Fibroblast of lung (primary cell): ENCODE data around the gene CD200R1L. TPM values are rescaled to one million over a fixed set of nuclear protein-coding genes. Genes with fewer than 3 reads are reported as not detected.

Experiments
- DNase-seq, 2 donors: peaks; one replicate each; pipeline versions ENCODE4 v3.0.0 to v3.0.0-alpha.2; 2010; ENCODE audit warnings: low read depth in 2 of 2
- H2AFZ ChIP-seq: 2 replicates; pipeline ENCODE4 v1.5.1; 2012; ENCODE audit warnings: low read length, control low read depth, inconsistent platforms
- H3K27ac ChIP-seq: 2 replicates; pipeline ENCODE4 v1.5.1; 2011; ENCODE audit warnings: low read length, control low read depth; ENCODE audit not compliant: insufficient read depth
- H3K27me3 ChIP-seq: 2 replicates; pipeline ENCODE4 v1.5.1; 2011; ENCODE audit warnings: mild to moderate bottlenecking, low read length; ENCODE audit not compliant: control insufficient read depth, insufficient read depth
- H3K36me3 ChIP-seq: 2 replicates; pipeline ENCODE4 v1.5.1; 2011; ENCODE audit warnings: low read length; ENCODE audit not compliant: control insufficient read depth, insufficient read depth
- H3K4me1 ChIP-seq: 2 replicates; pipeline ENCODE4 v1.5.1; 2011; ENCODE audit warnings: low read length; ENCODE audit not compliant: control insufficient read depth, insufficient read depth; ENCODE audit errors: extremely low read depth
- H3K4me2 ChIP-seq: 2 replicates; pipeline ENCODE4 v1.5.1; 2011; ENCODE audit warnings: low read length, control low read depth; ENCODE audit not compliant: insufficient read depth; ENCODE audit errors: extremely low read depth
- H3K4me3 ChIP-seq, 4 experiments: fragments of 200-600 bp in 1 of 4; sonication (generic) in 1 of 4; replicated peaks in 1 of 4; 2 replicates each; pipeline ENCODE4 v1.5.1; 2011 to 2016; ENCODE audit warnings: low read length in 4 of 4, low read depth in 3 of 4, mild to moderate bottlenecking in 3 of 4, control low read depth in 2 of 4, inconsistent platforms in 1 of 4, mixed read lengths in 1 of 4; ENCODE audit not compliant: insufficient read depth in 1 of 4; ENCODE audit errors: control extremely low read depth in 1 of 4
- H3K79me2 ChIP-seq: 2 replicates; pipeline ENCODE4 v1.5.1; 2012; ENCODE audit warnings: mild to moderate bottlenecking, low read length, inconsistent platforms; ENCODE audit not compliant: control insufficient read depth, insufficient read depth
- H3K9ac ChIP-seq: 2 replicates; pipeline ENCODE4 v1.5.1; 2011; ENCODE audit warnings: mild to moderate bottlenecking, low read length, control low read depth; ENCODE audit not compliant: insufficient read depth
- H3K9me3 ChIP-seq: 2 replicates; pipeline ENCODE4 v1.5.1; 2012; ENCODE audit warnings: low read depth, low read length; ENCODE audit not compliant: control insufficient read depth, insufficient read depth
- H4K20me1 ChIP-seq: 2 replicates; pipeline ENCODE4 v1.5.1; 2011; ENCODE audit warnings: low read length; ENCODE audit not compliant: control insufficient read depth, insufficient read depth; ENCODE audit errors: extremely low read depth
- CTCF ChIP-seq, 2 donors: IDR thresholded peaks in 1 of 2; conservative IDR thresholded peaks in 1 of 2; 1 replicate in 1 of 2; 2 replicates in 1 of 2; pipeline ENCODE4 v1.5.1; 2011 to 2012; ENCODE audit warnings: low read length in 2 of 2, control low read depth in 1 of 2, inconsistent platforms in 1 of 2, low read depth in 1 of 2, mild to moderate bottlenecking in 1 of 2
- EZH2 ChIP-seq: IDR thresholded peaks from 2 replicates; pipeline ENCODE4 v1.5.1; 2012; ENCODE audit warnings: low read length, control low read depth, mild to moderate bottlenecking; ENCODE audit errors: missing control alignments
- polyA plus RNA-seq, 2 donors: library from polyadenylated mRNA; depleted of rRNA in 1 of 2; stranded (reverse) in 1 of 2; unstranded in 1 of 2; fragments of >200 nt; gene quantifications; 2 replicates each; pipeline ENCODE4 v1.2.1, GENCODE V29; 2011 to 2012; ENCODE audit warnings: missing spikeins in 1 of 2
- total RNA-seq: library from RNA; depleted of rRNA; stranded (reverse); fragments of >200 nt; gene quantifications from 2 replicates; pipeline ENCODE4 v1.2.1, GENCODE V29; 2014

Gene CD200R1L
- total and polyA plus RNA-seq, 2 donors (not counting 1 experiment from before 2014, with no cell fraction given): not detected

- Histone ChIP-seq H3K27me3 (no peaks in the 10 kb centered on the region), H3K4me3 (no peak overlapping the region), H3K27ac (no peak overlapping the region), H3K9ac (no peak overlapping the region), H4K20me1 (no peaks in the 10 kb centered on the region), H3K4me2 (no peak overlapping the region), H3K36me3 (no peaks in the 10 kb centered on the region), H3K9me3 (no peaks in the 10 kb centered on the region), H2AFZ (no peak overlapping the region), H3K79me2 (no peaks in the 10 kb centered on the region), H3K4me1 (peaks cover 2% of the 10 kb centered on the region)
- peak; percentile 53 to 92 for DNase-seq
- TF ChIP-seq EZH2 (no peak), CTCF (conservative IDR thresholded peaks at IDR 0.05 in 1 of 2, IDR thresholded peaks at IDR 0.05 in 1 of 2; ENCODE audit: low read depth in 1 of 2, low read length in 2 of 2) (no peak)
Measured at GRCh38 chr3:112786002-112786590, 60.6 kb downstream of the CD200R1L start.

- Histone ChIP-seq H3K36me3 (no peaks in the 10 kb centered on the region), H3K79me2 (no peaks in the 10 kb centered on the region), H3K9me3 (no peaks in the 10 kb centered on the region), H3K4me2 (no peak overlapping the region), H3K27me3 (no peaks in the 10 kb centered on the region), H3K27ac (no peak overlapping the region), H2AFZ (no peak overlapping the region), H3K9ac (no peak overlapping the region), H3K4me1 (peaks cover 6% of the 10 kb centered on the region), H4K20me1 (no peaks in the 10 kb centered on the region), H3K4me3 (no peak overlapping the region)
- DNase-seq: no peak
- TF ChIP-seq EZH2 (no peak), CTCF (conservative IDR thresholded peaks at IDR 0.05 in 1 of 2, IDR thresholded peaks at IDR 0.05 in 1 of 2; ENCODE audit: low read depth in 1 of 2, low read length in 2 of 2) (no peak)
Measured at GRCh38 chr3:112785321-112786001, 61.2 kb downstream of the CD200R1L start.

DNA sequence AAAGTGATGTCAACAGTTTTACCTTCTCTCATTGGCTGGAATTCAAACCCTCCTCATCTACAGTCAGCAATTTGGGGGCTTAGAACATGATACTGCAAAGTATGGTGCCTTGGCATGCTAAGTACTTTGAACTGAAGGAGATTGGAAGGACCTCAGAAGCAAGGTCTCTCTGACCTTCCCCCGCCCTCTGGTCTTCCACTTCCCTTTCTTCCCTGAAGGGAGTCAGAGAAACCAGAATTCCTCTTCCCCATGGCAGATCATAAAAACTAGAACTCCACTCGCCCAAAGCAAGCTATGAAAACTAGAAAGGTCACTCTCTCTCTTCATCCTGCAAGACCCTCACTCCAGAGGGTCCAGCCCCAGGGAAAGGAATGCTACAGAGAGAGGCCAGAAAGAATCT lies 64.2 kb downstream of the CD200R1L start:
- no peak for DNase-seq
- Histone ChIP-seq H3K9ac (no peak overlapping the region), H4K20me1 (no peaks in the 10 kb centered on the region), H3K4me3 (no peak overlapping the region), H3K27ac (no peak overlapping the region), H3K27me3 (no peaks in the 10 kb centered on the region), H3K79me2 (no peaks in the 10 kb centered on the region), H3K36me3 (no peaks in the 10 kb centered on the region), H3K4me1 (peaks cover 25% of the 10 kb centered on the region), H3K9me3 (no peaks in the 10 kb centered on the region), H2AFZ (no peak overlapping the region), H3K4me2 (no peak overlapping the region)
- TF ChIP-seq CTCF (conservative IDR thresholded peaks at IDR 0.05 in 1 of 2, IDR thresholded peaks at IDR 0.05 in 1 of 2; ENCODE audit: low read depth in 1 of 2, low read length in 2 of 2): no peak
- TF ChIP-seq EZH2: no peak
